H1 (cell line): ENCODE results near the gene TMEM258. TPM values are rescaled to one million over a fixed set of nuclear protein-coding genes. Genes with fewer than 3 reads are reported as not detected.

Experiments
- CBX5 ChIP-seq: fragments of 300-800, 300-1000 bp; sonication (generic); IDR thresholded peaks from 2 replicates; pipeline ENCODE4 v1.7.1; 2016; ENCODE audit warnings: antibody characterized with exemption, low read length, low read depth
- FOSL1 ChIP-seq: IDR thresholded peaks from 2 replicates; pipeline ENCODE4 v1.6.1; 2011; ENCODE audit warnings: mild to moderate bottlenecking, low read depth, low read length, moderate library complexity; ENCODE audit not compliant: insufficient read depth
- RNF2 ChIP-seq: fragments of 200-900, 300-1000 bp; sonication (generic); IDR thresholded peaks from 2 replicates; pipeline ENCODE4 v1.7.1; 2016; ENCODE audit warnings: borderline replicate concordance, low read depth, mild to moderate bottlenecking, antibody characterized with exemption, low read length; ENCODE audit not compliant: poor library complexity, severe bottlenecking; ENCODE audit errors: missing control alignments
- SIN3A ChIP-seq, 2 experiments: IDR thresholded peaks in 1 of 2; conservative IDR thresholded peaks in 1 of 2; 2 replicates each; pipeline ENCODE4 v1.6.1; 2011 to 2012; ENCODE audit warnings: low read length in 2 of 2, improper control_type of control experiment in 1 of 2, low read depth in 1 of 2, mild to moderate bottlenecking in 1 of 2
- SP1 ChIP-seq: IDR thresholded peaks from 2 replicates; pipeline ENCODE4 v1.6.1; 2011; ENCODE audit warnings: low read depth, low read length
- polyA plus RNA-seq, 7 experiments: library from polyadenylated mRNA; depleted of rRNA in 3 of 7; stranded (reverse) in 5 of 7; unstranded in 2 of 7; fragments of >200 nt in 5 of 7; fragments of 200-250 nt in 2 of 7; gene quantifications; 1 replicate in 5 of 7; 2 replicates in 1 of 7; 4 replicates in 1 of 7; pipeline versions ENCODE4 v1.2.1 to v1.2.3, GENCODE V29; 2011 to 2013; ENCODE audit warnings: missing spikeins in 2 of 7, mixed read lengths in 2 of 7
- total RNA-seq: library from RNA; stranded (reverse); fragmentation: NEBNext Ultra II Directional; extraction: Animal tissue kit (Norgen Biotek cat#: 25700); gene quantifications from 2 replicates; pipeline ENCODE4 v1.2.1, GENCODE V29; 2021

TMEM258 gene
- total and polyA plus RNA-seq, 2 of the 8 experiments (the other 6 are each of a cell fraction or from before 2014, with no cell fraction given) = 186 to 759 TPM

- TF ChIP-seq RNF2 = no peak
- no peak for TF ChIP-seq CBX5
- no peak for TF ChIP-seq SP1
- TF ChIP-seq FOSL1 = no peak
- no peak for TF ChIP-seq SIN3A (conservative IDR thresholded peaks at IDR 0.05 in 1 of 2, IDR thresholded peaks at IDR 0.05 in 1 of 2; ENCODE audit: low read depth in 1 of 2, low read length in 2 of 2)
Measured at GRCh38 chr11:61757213-61757862, 35.1 kb downstream of the TMEM258 start (continued).
